Fibroblast of skin of right biceps (primary cell): ENCODE results near the gene ABCA3.

Source experiments
- DNase-seq: peaks from one replicate; pipeline ENCODE4 v3.0.0-alpha.2; 2013

Gene ABCA3

DNA sequence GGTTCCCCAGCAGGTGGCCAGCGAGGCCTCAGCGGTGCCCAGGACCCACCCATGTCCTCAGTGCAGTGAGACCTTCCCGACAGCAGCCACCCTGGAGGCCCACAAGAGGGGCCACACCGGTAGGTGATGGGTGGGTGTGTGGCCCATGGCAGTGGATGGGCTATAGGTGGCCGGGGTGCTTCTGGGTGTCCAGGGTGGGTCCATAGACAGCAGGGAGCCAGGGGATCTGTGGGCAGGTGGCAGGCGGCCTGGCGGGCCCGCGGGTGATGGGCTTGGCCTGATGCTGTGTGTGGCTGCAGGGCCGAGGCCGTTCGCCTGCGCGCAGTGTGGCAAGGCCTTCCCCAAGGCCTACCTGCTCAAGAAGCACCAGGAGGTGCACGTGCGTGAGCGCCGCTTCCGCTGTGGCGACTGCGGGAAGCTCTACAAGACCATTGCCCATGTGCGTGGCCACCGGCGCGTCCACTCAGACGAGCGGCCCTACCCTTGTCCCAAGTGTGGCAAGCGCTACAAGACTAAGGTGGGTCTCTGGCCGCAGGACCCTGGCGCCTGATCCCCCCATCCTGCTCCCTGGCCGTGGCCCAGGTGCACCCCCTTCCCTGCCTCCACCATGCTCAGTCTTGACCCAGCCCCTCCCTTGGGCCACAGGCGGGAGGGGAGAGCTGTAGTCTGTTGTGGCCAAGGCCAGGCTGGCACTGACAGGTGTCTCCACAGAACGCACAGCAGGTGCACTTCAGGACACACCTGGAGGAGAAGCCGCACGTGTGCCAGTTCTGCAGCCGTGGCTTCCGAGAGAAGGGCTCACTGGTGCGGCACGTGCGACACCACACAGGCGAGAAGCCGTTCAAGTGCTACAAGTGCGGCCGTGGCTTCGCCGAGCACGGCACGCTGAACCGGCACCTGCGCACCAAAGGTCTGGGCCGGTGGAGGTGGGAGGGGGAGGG, 106.4 kb downstream of the ABCA3 start:
- no peak for DNase-seq

DNA sequence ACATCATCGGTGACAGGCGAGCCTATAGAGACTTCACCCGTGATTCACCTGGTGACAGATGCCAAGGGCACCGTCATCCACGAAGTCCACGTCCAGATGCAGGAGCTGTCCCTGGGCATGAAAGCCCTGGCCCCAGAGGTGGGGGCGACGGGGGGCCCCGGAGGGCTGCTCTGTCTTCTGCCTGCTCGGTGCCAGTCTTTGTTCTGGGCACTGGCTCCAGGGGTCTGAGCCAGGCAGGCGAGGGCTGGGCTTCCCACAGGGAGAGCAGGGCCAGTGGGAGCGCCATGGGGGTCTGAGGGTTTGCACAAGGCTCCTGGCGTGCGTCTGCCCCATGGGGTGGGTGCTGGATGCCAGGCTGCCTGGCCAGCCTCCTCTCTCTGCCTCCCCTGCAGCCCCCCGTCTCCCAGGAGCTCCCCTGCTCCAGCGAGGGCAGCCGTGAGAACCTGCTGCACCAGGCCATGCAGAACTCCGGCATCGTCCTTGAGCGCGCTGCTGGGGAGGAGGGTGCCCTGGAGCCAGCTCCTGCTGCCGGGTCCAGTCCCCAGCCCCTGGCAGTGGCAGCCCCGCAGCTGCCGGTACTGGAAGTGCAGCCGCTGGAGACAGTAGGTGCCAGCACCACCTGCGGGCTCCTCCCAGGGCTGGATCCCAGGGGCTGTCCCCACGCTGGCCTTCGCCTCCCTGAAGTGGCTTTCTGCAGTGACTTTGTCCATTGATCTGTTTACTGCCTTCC, 107.3 kb downstream of the ABCA3 start:
- no peak for DNase-seq

DNA sequence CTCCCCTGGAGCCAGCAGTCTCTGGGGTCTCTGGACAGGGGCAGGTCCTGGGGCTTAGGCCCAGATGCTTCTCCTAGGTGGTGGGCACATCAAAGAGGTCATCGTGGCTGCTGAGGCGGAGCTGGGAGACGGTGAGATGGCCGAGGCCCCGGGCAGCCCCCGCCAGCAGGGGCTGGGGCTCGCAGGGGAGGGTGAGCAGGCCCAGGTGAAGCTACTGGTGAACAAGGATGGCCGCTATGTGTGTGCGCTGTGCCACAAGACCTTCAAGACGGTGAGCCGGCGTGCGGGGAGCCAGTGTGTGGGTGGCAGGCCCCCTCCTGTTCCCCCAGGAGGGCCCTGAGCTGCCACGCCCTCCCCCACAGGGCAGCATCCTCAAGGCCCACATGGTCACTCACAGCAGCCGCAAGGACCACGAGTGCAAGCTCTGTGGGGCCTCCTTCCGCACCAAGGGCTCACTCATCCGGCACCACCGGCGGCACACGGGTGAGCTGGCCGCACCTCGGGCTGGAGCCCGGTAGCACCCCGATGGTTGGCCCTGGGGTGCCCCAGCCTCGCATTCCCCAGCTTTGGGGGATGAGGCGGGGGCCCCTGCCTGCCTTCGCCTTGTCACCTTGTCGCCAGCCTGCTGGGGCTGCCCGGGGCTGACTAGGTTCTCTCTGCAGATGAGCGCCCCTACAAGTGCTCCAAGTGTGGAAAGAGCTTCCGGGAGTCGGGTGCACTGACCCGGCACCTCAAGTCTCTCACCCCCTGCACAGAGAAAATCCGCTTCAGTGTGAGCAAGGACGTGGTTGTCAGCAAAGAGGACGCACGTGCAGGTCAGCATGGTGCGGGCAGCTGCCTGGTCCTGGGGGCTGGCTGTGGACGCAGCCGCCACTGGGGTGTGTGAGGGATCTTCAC, 108.2 kb downstream of the ABCA3 start:
- DNase-seq, result no peak

DNA sequence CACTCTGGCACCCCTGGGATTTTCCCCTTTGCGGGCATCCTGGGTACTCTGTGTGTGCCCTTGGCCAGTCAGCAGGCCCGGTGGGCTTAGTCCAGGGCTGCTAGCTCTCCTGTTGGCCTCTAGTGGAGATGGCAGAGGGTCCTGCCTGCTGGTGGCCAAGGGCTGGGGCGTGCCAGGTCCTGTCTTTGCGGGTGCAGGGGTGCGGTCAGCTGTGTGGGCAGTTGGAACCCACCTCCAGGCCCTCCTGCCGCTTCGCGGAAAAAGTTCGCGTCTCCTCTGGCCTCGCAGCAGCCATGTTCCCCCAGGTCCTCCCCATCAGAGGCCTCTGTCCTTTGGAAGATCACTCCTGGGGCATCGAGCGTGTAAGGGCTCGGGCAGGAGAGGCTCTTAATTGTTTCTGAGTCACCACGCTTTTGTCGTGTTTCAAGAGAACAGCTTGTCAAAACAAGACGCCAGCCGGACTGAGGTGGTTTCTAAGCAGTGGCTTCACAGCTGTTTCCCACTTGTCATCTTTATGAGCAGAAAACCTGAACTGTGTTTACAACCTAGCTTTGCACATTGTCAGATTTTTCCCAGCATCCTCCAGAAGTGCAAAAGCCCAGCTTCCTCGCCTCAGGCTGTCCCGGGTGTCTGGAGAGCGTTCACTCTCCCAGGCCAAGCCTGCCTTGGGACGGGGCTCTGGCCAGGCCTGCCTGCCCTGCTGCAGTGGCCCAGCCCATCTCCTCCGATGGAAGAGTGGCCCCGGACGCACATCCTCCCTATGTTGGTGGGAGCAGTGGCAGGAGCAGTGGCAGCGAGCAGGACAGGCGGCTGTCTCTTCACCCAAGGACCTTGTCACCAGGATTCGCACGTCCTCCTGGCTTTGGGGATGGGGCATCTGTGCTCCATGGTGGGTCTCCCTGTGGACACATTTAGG, 109.3 kb downstream of the ABCA3 start:
- no peak for DNase-seq

DNA sequence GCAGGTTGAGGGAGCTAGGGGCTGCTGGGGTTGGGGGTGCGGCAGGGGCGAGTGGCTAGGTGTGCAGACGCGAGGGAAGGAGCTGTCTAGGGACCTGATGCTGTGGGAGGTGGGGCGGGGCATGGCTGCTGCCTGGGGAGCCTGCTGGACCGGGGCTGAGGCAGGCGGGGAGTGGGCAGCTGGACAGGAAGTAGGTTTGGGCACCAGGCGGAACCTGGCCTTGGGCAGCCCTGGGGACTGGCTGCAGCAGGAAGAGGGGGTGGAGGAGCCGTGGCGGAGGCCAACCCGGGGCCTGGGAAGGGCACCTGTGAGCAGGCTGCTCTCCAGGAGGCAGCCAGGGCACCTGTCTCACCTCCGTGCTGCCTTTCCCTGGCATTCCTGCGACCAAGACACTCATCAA, 110.2 kb downstream of the ABCA3 start:
- no peak for DNase-seq

DNA sequence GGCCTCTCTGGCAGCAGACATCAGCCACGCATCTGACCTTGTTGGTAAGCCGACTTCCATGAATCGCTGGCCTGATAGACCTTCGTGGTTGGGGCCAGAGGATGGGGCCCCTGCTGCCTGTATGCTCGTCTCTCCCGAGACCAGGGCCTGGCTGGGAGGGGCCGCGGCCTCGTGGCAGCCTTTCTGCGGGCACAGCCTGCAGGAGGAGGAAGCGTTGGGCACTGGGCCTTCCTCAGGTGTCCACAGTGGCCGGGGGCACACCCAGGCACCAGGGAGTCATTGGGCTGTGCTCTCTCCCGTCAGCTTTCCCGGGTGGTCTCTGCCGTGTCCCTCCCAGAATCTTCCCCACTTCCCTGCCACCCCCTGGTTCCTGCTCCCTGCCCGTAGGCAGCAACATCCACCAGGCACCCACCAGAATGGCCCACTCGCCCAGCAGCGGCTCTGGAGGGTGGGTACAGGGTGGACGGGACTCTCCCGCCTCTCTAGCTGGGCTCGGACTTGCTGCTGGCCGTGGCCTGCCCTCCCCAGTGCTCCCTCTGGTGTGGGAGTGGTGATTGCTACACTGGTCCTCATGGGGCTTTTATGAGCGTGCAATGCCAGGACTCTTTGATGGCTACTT, 110.8 kb downstream of the ABCA3 start:
- no peak for DNase-seq

DNA sequence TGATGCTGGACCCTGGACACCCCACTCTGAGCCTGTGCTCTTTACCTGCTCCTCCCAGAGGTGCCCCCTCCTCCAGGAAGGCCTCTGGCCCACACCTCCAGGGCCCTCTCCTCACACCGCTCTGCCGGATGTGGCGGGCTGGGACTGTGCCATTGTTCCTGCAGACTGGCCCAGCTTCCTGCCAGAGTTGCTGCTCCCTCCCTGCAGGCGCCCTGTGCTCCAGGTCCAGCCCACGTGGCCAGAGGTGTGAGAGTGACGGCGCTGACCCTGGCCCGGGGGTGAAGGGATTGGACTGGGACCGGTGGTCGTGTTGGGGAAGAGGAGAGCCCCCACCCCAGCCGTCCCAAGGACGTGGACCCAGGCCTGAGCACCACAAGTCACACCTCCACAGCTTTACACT, 111.4 kb downstream of the ABCA3 start:
- no peak for DNase-seq

DNA sequence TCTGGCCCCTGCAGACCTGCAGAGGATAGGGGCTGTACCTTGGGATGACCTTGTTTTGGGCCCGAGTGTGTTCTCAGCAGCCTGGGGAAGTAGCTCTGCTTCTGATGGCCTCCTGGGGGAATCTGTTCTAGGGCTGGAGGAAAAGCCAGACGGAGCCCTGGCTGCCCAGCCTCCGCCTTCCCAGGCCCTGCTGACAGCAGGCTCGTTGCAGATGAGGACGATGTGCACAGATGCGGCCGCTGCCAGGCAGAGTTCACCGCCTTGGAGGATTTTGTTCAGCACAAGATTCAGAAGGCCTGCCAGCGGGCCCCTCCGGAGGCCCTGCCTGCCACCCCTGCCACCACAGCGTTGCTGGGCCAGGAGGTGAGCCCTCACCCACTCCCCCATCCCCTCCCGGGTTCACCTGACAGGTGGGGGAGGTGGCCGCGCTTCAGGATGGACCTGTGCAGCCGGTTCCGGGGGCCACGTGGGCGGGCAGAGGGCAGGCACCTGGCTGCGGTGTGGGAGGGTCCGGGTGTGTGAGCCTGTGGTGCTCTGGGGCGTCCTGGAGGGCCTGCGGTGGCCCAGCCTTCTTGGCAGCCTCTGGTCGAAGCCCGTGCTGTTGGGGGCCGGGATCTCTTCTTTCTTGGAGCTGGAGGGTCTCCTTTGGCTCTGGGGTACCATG, 112.2 kb downstream of the ABCA3 start:
- no peak for DNase-seq

DNA sequence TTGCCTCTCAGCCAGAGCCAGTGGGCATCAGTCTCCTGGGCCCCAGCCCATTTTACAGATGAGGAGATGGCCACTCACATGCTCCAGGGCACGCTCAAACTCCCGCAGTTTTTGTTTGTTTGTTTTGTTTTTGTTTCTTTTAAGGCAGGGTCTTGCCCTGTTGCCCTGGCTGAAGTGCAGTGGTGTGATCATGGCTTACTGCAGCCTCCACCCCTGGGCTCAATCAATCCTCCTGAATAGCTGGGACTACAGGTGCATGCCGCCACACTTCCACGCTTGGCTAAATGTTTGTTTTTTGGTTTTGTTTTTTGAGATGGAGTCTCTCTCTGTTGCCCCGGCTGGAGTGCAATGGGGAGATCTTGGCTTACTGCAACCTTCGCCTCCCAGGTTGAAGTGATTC, 113.6 kb downstream of the ABCA3 start:
- DNase-seq, result no peak

DNA sequence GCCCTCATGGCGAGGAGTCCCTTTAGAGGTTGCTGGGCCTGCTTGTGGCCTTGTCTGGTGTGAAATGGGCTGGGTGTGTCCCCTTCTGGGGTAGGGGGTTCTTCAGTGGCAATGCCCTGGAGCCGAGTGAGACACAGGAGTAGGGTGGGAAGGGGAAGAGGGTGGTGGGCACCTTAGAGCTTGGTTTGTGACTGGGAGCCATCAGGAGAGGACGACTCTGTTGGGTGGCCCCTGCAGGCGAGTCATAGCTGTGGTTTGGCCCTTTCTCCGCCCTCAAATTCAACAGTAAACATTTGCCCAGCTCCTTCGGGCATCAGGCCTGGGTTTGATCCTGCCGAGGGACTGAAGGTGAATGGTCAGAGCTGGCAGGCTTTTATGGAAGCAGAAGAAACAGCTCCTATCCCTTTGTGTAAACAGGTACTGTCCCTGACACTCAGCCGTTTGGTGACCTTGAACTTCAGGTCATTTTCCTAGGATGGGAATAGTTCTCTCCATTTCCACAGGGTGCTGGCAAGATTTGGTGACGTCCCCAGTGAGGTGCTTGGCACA, 114.2 kb downstream of the ABCA3 start:
- no peak for DNase-seq
